Brain microvascular endothelial cell (primary cell): ENCODE data around the gene ISLR2.

Experiments
- DNase-seq: peaks from one replicate; pipeline ENCODE4 v3.0.0-alpha.2; 2020
- H3K27ac ChIP-seq: fragments of 250-450 bp; sonication (Bioruptor Pico); 2 replicates; pipeline ENCODE4 v1.5.1; 2020; ENCODE audit warnings: mild to moderate bottlenecking, moderate library complexity
- H3K27me3 ChIP-seq: fragments of 250-450 bp; sonication (Bioruptor Pico); replicated peaks from 2 replicates; pipeline ENCODE4 v1.5.1; 2020; ENCODE audit warnings: mild to moderate bottlenecking
- H3K36me3 ChIP-seq: fragments of 250-450 bp; sonication (Bioruptor Pico); replicated peaks from 2 replicates; pipeline ENCODE4 v1.5.1; 2020; ENCODE audit warnings: mild to moderate bottlenecking
- H3K4me3 ChIP-seq: 2 replicates; pipeline ENCODE4 v1.5.1; 2011; ENCODE audit warnings: low read depth, mild to moderate bottlenecking, control low read depth, low read length, moderate library complexity
- CTCF ChIP-seq: IDR thresholded peaks from 2 replicates; pipeline ENCODE4 v1.5.1; 2011; ENCODE audit warnings: low read depth, mild to moderate bottlenecking, moderate library complexity, low read length, control low read depth, inconsistent platforms; ENCODE audit errors: missing control alignments
- in situ Hi-C: cut with HindIII; loops from 2 replicates; pipeline ENCODE4 v1.10.0; 2017; ENCODE audit warnings: low sequenced_read_pairs, low pct_ligation_motif_present

ISLR2 gene

GRCh38 chr15:74171965-74172541 lies 41.7 kb downstream of the ISLR2 start:
- no peak overlapping the region for H3K4me3 ChIP-seq
- H3K36me3 ChIP-seq, result no peaks in the 10 kb centered on the region
- no peaks in the 10 kb centered on the region for H3K27me3 ChIP-seq
- in situ Hi-C loops, result no loop called here
- TF ChIP-seq CTCF, result no peak
- DNase-seq, result no peak
- H3K27ac ChIP-seq, result no peak overlapping the region

- Histone ChIP-seq H3K4me3 (no peak overlapping the region), H3K36me3 (no peaks in the 10 kb centered on the region), H3K27me3 (no peaks in the 10 kb centered on the region), H3K27ac (no peak overlapping the region)
- in situ Hi-C loops, result no loop called here
- no peak for TF ChIP-seq CTCF
- DNase-seq, result no peak
Measured at GRCh38 chr15:74172701-74173379, 42.5 kb downstream of the ISLR2 start.

- Histone ChIP-seq H3K27ac (no peak within 1 kb of the TSS), H3K36me3 (no peaks in the 10 kb centered on the region), H3K4me3 (no peak within 1 kb of the TSS), H3K27me3 (no peaks in the 10 kb centered on the region)
- in situ Hi-C loops, result no loop called here
- TF ChIP-seq CTCF, result no peak
- DNase-seq, result no peak
Measured at GRCh38 chr15:74173380-74174218, 43.2 kb downstream of the ISLR2 start, which contains the start of gene ISLR. TSS of gene ISLR (plus strand) at chr15:74173710. CDS start at chr15:74174859, 1,149 bp downstream.

- Histone ChIP-seq H3K36me3 (no peaks in the 10 kb centered on the region), H3K4me3 (no peak overlapping the region), H3K27me3 (no peaks in the 10 kb centered on the region), H3K27ac (no peak overlapping the region)
- in situ Hi-C loops, result no loop called here
- no peak for TF ChIP-seq CTCF
- DNase-seq, result no peak
Measured at GRCh38 chr15:74174219-74174957, 44.0 kb downstream of the ISLR2 start.

GRCh38 chr15:74174958-74175253 lies 44.5 kb downstream of the ISLR2 start:
- Histone ChIP-seq H3K36me3 (no peaks in the 10 kb centered on the region), H3K4me3 (no peak overlapping the region), H3K27me3 (no peaks in the 10 kb centered on the region), H3K27ac (no peak overlapping the region)
- no peak for DNase-seq
- no peak for TF ChIP-seq CTCF
- in situ Hi-C loops, result no loop called here
